ENCODE measurements around the gene SMIM38.

The SMIM38 gene

DNA sequence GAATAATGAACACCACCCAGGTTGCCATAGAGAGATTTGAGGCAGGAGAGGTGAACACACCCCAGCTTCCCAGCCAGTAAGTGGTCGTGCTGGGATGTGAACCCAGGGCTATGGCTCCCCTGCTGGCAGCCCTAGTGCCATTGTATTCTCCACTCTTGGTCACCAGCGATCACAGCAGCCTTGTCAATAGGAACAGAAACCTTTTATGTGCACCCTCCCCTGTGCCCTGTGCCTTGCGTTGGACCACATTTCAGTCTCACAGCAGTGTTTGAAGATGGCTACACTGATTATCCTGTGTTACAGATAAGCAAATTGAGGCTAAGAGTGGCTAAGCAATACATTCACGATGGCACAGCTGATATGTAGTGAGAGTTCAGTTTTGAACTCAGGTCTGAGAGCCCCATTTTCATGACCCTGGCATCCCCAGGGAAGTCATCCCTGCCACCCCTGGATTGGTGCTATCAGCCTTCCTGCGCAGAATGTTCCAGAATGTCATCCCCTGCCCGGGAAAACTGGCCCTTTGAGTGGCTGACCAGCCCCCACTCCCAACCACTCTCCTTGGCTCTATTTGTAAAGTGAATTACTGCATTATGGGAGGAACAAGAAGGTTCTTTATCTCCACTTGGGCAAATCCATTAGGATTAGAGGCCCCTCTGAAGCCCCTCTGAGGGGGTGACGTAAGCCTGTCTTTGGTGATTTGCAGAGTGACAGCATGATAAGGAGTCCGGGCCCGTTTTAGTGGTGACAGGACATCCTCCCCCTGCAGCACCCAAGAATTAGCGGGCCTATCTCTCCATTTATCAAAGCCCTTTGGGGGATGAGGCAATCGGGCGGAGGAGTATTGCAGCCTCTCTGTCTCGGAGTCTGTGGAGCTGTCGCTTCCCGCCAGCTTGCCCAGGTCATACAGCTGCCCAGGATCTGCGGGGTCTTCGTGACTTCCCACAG, 30.9 kb downstream of the SMIM38 start:
- DNase-seq (ENCODE audit: low read depth), result no peak

DNA sequence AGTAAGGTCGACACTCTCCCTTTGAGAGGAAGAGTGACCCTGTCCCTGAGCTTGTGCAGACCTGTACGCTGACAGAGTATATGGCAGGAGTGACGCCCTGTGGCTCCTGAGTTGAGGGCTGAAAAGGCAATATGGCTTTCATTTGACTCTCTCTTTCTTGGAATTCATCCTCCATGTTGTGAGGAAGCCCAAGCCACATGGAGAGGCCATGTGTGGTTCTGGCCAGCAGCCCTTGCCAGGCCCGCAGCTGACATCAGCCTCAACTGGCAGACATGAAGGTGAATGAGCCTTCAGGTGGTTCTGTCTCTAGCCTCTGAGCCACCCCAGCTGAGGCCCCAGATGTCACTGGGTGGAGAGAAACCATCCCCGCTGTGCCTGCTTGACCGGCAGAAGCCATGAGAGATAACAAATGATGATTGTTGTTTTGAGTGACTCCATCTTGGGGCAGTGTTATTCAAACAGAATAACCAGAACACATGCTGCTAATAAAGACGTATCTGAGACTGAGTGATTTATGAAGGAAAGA, 31.9 kb downstream of the SMIM38 start:
- DNase-seq (ENCODE audit: low read depth), result no peak

DNA sequence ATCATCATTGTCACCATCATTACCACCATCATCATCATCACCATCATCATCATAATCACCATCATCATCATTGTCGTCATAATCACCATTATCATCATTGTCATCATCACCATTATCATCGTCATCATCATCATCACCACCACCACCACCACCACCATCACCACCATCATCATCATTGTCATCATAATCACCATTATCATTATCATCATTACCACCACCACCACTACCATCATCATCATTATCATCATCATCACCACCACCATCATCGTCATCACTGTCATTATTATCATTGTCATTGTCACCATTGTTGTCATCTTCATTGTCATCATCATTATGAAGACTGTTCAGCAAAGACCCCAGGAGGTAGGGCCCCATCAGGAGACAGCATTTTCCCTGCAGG, 33.3 kb downstream of the SMIM38 start:
- DNase-seq (ENCODE audit: low read depth), result no peak

DNA sequence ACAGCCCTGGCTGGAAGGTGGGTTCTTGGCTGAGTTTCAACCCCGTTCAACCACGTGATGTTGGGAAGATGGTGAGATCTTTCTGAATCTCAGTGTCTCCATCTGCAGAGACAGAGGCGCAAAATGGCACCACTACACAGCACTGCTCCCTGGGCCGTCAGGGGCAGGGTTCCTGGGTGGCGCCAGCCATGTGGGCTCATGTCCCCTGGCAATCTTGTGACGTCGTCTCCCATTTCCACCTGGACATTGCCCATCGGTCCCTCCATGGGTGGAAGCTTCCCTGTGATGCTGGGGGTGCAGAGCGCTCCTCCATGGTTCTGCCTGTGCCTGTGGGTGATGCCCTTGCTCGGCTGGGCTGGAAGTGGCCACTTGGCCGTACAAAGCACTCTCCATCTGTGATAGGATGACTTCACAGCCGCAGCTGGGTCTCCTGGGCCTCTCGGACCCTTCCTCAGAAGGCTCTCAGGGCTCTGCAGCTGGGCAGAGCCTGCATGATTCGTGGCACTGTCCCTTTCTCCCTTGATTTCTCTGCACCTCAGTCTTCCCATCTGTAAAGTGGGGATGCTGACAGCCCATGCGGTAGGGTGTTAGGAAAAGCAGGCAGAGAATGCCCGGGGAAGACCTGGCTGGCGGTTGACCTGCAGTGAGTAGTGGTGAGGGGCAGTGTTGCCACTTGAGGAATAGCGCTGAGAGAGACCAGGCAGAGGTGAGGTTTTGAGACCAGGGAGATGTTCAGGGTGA, 35.2 kb downstream of the SMIM38 start:
- no peak for DNase-seq (ENCODE audit: low read depth)

DNA sequence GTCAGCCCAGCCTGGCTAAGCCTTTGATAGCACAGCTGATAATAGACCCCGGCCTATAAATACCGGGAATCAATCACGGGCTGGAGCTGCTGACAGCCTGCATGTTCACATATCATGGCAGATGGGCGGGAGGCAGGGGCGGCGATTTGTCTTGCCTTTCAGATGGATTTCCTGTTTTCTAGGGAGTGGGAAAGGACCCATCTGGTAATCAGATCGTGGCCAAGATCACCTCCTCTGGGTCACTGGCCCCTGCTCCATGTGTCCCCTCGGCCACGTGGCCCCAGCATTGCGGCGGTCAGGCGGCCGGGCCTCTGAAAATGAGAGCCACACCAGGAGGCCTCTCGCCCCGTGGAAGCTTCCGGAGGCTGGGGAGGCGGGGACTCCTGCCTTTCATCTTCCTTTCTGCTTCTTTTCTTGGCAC, 36.6 kb downstream of the SMIM38 start:
- DNase-seq (ENCODE audit: low read depth), result no peak

DNA sequence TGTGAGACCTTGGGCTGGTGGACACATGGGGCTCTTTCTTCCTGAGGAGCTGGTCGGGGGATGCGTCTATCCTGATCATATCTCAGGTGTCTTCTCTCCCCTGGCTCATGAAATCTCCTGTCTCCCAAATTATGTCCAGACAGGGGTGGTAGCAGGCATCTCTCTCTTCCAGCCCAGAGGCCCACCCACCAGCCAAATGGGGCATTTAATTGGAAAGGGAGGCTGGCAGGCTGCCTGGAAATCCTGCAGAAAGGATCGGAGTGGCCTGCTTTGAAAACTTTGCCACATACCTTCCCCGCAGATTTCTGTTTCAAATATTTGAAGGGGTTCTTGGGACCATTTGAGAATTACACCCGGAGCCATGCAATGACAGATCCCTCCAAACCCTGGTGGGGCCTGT, 37.4 kb downstream of the SMIM38 start:
- no peak for DNase-seq (ENCODE audit: low read depth)

DNA sequence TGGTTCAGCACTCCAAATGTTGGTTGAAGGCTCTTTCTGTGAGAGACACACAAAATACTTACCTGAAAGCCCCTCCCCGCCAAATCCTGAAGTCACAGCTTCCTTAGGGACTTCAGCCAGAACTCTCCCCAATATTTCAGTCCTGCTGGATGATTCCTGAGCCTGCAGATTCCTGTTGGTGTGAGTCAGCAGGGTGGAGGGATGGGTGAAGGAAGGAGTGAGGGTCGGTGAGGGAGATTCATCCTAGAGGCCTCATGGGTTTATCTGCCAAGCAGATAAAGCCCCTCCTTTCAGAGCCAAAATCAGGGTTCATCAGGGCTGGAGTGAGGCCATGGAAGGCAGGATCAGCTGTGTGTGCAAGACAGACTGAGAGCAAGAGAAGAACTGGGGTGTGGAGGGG, 37.9 kb downstream of the SMIM38 start:
- no peak for DNase-seq (ENCODE audit: low read depth)

DNA sequence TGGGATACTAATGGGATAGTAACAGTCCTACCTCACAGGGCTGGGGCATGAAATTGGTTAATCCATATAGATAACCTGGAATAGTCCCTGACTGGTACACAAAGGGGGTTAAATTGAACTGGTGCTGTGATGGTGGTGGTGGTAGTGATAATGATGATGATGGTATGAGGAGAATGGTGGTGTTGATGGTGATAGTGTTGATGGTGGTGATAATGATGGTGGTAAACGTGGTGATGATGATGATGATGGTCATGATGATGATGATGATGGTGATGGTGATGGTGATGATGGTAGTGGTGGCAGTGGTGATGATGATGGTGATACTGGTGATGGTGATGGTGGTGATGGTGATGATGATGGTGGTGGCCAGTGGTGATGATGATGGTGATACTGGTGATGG, 38.7 kb downstream of the SMIM38 start:
- DNase-seq (ENCODE audit: low read depth), result no peak

DNA sequence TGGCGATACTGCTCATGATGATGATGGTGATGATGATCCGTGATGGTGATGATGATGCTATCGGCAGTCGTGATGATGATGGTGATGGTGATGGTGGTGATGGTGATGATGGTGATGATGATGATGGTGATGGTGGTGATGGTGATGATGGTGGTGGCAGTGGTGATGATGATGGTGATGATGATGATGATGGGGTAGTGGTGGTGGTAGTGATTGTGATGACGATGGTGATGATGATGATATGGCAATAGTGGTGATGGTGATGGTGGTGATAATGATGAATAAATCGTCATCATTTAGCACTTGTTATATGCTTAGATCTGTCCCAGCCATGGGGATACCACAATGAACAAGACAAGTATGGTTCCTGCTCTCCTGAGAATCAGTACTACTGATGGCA, 39.2 kb downstream of the SMIM38 start:
- no peak for DNase-seq (ENCODE audit: low read depth)

DNA sequence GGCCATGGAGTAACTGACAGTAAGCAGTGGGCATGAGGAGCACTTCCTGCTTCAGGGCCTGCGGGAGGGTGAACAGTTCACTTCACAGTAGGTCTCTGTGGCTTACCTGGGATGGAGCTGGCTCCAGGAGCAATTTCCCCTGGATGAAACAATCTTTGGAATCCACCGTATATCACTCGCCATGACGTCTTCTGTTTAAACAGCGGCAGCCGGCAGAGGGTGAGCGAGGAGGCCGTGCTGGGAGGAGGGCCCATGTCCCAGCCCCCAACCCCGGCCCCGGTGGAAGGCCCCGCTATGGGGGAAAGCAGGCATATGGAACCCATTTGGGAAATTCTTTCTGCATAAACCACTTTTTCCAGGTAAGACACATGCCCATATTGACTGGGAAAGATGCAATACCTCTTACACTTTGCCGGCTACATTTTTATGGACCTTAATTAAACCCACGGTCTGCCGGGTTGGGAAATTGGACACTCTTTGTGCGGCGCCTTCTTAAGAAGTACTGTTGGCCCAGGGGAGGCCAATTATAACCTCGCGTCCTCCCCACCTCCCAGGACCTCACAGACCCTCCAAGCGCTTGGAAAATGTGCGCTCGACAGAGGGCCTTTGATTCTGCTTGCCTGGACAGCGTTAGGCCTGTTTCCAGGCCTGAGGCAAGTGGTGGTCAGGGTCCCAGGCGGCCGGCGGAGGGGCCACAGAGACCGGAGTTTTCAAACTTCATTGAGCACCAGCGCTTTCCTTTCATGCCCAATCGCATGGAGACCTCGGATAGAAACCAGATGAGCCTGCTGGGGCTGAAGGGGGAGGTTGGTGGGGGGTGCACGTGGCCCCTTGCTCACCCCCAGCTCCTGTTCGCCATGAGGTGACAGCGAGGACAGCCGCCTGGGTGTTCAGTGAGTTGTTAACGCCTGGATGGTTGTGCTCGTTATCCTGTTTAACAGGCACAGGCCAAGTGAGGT, 40.4 kb downstream of the SMIM38 start:
- DNase-seq (ENCODE audit: low read depth), result no peak

DNA sequence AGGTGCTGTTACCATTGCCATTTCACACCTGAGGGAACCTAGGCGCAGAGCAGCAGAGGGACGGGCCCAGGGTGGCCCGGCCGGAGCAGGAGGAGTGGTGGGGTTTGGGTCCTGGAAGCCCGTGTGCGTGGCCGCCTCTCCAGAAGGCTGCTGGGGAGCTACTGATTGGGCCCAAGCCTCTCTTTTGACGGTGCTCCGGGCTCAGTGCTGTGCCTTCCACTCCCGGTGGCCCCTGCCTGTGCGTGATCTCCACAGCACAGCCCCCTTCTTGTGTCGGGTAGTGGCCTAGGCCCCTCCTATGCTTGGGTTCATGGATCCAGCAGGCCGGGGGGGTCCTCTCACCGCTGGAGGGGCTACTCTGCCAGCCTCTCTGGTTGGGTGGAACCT, 41.0 kb downstream of the SMIM38 start:
- DNase-seq (ENCODE audit: low read depth), result no peak

DNA sequence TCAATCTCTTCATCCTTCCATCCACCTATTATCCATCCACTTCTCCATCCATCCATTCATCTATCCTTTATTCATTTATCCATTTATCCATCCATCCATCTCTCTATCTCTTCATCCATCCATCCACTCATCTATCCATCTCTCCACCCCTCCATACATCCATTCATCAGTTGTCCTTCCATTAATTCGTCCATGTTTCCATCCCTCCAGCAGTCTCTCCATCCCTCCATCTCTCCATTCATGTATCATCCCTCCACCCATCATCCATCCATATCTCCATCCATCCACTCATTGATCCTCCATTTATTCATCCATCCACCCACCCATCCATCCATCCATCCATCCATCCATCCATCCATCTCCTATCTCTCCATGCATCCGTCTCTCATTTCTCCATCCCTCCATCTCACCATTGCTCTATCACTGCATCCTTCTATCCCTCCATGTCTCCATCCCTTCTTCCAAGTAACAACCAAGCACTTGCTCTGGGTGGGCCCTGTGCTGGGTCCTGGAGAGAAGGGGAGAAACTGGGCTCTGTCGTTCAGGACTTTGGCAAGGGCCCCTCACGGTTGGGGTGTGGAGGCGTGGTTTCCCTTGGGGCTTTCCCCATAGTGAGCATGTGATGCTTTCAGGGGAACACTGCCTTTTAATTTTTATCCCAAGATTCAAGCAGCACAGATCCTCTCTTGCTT, 43.3 kb downstream of the SMIM38 start:
- no peak for DNase-seq (ENCODE audit: low read depth)

DNA sequence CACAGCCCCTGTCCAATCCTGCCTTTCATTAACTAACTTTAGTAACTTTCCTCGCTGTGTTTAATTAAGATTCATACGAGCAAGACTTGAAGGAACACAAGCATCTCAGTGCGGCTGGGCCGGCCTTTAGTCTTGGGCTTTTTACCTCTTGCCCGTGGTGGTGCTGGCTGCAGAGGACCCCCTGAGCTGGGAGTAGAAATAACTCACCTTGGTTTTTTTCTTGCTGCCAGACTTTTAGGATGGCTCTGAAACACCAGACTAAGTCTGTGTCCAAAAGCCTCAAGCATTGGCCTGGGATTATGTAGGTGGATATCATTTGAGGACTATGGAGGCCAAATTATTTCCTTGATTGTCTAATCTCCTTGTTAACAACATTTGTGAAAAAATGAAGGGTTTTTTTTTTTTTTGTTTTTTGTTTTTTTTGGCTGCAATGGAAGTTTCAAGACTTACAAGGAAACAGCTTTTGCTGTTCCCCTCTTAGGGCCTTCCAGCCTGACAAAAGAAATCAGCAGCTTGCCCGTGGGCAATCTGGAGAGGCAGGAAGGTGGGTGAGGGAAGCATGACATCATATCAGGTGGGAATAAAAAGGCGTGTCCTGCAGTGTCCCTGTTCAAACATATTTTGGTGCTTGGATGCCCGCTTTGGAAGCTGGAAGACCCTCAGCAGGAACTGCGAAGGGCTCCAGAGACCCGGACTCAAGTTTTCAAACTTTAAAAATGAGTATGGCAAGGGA, 44.0 kb downstream of the SMIM38 start:
- DNase-seq (ENCODE audit: low read depth), result no peak

DNA sequence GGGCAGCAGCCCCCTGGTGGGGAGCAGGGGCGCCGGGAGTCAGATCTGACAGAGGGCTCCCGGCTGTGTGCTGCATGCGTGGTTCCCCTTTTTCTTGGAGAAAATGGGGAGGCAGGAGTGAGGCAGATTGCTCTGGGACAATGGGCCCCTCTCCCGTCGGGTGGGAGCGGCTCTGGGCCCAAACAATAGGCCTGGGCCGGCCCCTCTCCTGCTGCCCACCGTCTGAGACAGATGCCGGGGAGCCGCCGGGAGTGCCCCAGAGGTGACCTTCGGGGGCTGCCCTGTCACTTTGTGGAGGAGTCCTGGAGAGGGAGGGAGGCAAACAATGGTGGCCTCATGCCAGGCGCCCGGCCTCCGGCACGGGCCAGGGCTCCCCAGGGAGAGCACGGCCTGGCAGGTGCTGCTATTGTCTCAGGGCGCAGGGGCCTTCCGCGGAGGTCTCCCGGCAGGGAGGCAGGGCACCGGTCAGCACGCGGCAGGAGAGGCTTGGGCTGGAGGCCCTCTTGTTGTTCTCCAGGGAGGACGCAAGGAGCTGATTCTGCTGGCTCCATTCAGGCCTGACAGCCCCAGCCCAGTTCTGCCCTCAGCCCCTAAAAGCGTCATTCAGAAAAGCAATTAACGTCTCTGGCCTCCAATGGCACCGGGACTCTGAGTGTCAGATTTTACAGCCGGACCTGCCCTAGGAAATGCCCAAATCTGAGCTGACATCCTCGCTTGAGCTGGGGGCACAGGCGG, 44.8 kb downstream of the SMIM38 start:
- DNase-seq (ENCODE audit: low read depth), result no peak

DNA sequence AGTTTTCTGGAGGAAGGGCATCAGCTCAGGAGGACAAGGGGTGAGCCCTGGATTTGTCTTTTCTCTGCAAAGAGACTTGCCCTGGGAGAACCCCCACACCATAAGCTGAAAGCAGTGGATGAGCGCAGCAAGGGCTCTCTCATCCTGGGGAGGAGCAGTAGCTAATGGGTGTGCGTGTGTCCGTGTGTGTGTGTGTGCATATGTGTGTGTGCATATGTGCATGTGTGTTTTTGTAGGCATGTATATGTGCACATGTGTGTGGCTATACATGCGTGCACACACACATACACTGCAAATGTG, 45.3 kb downstream of the SMIM38 start:
- no peak for DNase-seq (ENCODE audit: low read depth)

DNA sequence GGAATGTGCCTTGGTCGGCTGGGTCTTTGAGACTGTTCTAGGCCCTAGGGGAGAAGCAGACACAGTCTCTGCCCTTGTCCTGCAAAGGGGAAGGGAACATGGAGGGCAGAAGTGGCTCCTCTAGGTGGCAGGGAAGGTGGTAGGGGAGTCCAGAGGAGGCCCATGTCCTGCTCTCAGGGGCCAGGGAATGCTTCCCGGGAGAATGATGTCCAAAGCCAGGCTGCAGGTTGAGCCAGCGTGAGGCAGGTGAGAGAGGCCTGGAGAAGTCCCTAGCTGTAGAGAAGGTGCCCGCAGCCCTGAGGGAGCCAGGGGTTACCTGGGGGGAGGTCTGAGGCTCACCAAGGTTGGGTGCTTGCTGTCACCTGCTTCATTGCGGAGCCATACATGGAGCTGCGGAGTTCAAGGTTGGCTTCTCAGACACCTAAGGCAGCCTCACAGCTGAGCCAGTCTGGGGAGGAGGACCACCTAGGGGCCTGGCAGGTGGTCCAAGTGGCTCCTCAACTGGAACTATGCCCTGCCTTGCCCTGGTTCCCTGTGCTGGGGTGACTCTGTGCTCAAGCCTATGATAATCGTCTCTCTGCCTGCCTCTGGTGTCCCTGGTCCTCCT, 46.1 kb downstream of the SMIM38 start:
- DNase-seq (ENCODE audit: low read depth), result no peak

DNA sequence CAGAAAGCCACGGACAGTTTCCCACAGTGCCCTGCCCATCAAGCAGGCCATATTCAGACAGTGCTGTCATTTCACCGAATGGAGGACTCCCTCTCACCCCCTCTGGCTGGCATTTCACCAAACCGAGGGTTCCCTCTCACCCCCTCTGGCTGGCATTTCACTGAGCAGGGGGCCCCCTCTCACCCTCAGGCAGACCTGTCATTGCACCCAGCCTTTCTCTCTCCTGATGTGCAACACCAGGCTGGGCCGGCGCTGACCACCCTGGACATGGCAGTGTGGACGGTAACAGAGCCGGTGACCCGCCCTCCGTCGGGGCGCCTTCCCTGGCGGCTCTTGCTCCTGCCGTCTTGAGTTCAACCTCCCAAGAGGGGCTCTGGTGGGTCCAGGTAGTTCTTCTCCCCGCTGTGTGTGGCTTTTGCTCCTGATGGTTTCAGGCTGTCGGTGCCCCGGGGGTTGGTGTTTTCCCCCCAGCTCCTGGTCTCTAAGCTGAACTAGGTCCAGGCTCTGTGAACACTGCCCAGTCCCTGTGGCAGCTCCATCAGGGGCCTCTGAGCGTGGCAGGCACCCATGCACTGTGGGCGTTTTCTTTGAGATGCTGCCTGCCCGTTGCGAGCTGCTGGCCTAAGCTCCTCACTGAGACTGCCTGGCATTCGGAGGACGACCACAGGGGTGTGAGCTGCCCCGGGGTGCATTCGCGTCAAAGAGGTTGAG, 46.9 kb downstream of the SMIM38 start:
- no peak for DNase-seq (ENCODE audit: low read depth)

DNA sequence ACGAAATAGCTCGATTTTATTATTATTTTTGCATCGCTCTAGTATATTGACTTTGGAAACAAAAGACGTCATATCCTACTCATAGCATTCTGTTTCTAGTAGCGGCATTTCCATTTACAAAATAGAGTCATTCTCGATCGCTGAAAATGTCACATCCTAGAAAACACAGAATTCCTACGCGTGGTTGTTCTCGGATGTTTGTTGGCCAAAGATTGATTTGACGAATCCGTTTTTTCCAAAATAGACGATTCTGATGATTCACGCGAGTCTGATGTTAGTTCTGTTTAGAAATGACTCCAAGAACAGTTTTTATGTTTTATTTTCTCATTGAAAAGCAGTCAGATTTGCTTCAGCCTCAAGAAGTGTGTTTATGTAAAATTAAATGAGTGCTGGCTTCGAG, 47.6 kb downstream of the SMIM38 start:
- no peak for DNase-seq (ENCODE audit: low read depth)

DNA sequence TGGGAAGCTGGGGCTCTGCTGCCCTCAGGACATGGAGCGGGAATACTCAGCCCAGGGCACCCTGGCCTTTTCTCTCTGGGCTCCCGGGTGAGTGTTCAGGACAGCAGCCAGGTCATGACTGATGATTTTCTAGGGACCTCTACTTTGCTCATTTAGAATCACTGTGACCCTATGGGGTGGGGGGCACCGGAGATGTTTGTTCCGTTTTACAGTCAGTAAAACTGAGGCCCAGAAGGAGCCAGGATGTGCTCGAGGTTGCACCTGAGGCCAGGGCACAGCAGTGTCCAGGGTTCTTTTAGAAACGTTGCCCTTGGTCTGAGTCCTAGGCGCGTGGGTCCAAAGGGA, 48.1 kb downstream of the SMIM38 start:
- DNase-seq (ENCODE audit: low read depth), result no peak
